Cardiac ventricle fibroblast (primary cell): ENCODE data around the gene OR5I1. TPM values are rescaled to one million over a fixed set of nuclear protein-coding genes. Genes with fewer than 3 reads are reported as not detected.

Source experiments
- total RNA-seq: library from RNA; depleted of rRNA; stranded (reverse); fragments of >200 nt; gene quantifications from 2 replicates; pipeline ENCODE4 v1.2.3, GENCODE V29; 2015

OR5I1 gene
- not detected in 2 replicates for total RNA-seq

GRCh38 chr11:55936300-55936699 is at the start of gene OR5I1:
Gene OR5I1, minus strand, starts transcription at chr11:55936400. Its CDS starts 0 bp downstream, at chr11:55936400.

GRCh38 chr11:55969845-55970244 is 33.6 kb upstream of the OR5I1 start, which contains the start of gene OR10AG1:
Gene OR10AG1, minus strand, starts transcription at chr11:55969945. Its CDS starts 38 bp downstream, at chr11:55969907.

DNA sequence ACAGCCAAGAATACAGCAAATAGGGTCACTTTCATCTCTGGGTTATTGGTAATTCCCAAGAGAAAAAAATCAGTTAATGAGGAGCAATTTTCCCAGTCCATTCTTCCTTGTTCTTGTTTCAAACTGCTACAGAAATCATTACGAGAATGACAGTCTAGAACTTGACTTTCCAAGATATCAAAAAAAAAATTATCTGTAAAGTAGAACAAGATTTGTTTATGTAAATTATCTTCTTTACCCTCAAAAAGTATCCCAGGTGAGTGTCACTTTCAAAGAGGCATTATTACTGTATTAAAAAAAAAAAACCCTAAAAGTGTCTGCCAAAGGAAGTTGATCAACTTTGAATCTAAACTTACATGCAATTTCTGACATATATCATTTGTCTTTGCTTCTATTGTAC is 21.7 kb downstream of the OR5I1 start, which contains the start of gene OR5W2:
Gene OR5W2 (minus strand): TSS at position 101 of the 400 bp plus-strand sequence. CDS start 0 bp downstream, at position 101.

Other genes starting within 250 kb of the OR5I1 start
- not detected in 2 replicates for gene OR5D13, start 163.0 kb downstream of the OR5I1 start, total RNA-seq
- gene OR5D14, start 140.8 kb downstream of the OR5I1 start, total RNA-seq, result not detected in 2 replicates
- gene OR5L1, start 125.0 kb downstream of the OR5I1 start, total RNA-seq, result not detected in 2 replicates
- not detected in 2 replicates for gene OR5D18, start 116.8 kb downstream of the OR5I1 start, total RNA-seq
- not detected in 2 replicates for gene OR5L2, start 109.2 kb downstream of the OR5I1 start, total RNA-seq
- not detected in 2 replicates for gene OR5D16, start 97.6 kb downstream of the OR5I1 start, total RNA-seq
- gene TRIM51, start 53.1 kb downstream of the OR5I1 start, total RNA-seq, result not detected in 2 replicates
- not detected in 2 replicates for gene OR5W2, start 21.8 kb downstream of the OR5I1 start, total RNA-seq
- not detected in 2 replicates for gene OR10AG1, start 33.5 kb upstream of the OR5I1 start, total RNA-seq
- not detected in 2 replicates for gene OR5F1, start 58.2 kb upstream of the OR5I1 start, total RNA-seq
- gene OR5AS1, start 91.3 kb upstream of the OR5I1 start, total RNA-seq, result not detected in 2 replicates
- not detected in 2 replicates for gene OR8I2, start 156.9 kb upstream of the OR5I1 start, total RNA-seq
- not detected in 2 replicates for gene OR8H2, start 167.3 kb upstream of the OR5I1 start, total RNA-seq
- not detected in 2 replicates for gene OR8H3, start 186.0 kb upstream of the OR5I1 start, total RNA-seq
- gene OR8J3, start 203.8 kb upstream of the OR5I1 start, total RNA-seq, result not detected in 2 replicates
- not detected in 2 replicates for gene OR8K5, start 223.9 kb upstream of the OR5I1 start, total RNA-seq
- not detected in 2 replicates for gene OR5J2, start 240.2 kb upstream of the OR5I1 start, total RNA-seq